Liver (tissue), 9 donors: Measurements from ENCODE around the gene MRC2. TPM values are rescaled to one million over a fixed set of nuclear protein-coding genes. Genes with fewer than 3 reads are reported as not detected.

Source experiments
- DNase-seq: peaks from one replicate; pipeline ENCODE4 v3.0.0-alpha.2; 2017; ENCODE audit warnings: low spot score
- H3K27ac ChIP-seq, 2 donors: one replicate each; pipeline ENCODE4 v1.7.0; 2013; ENCODE audit warnings: inconsistent platforms in 2 of 2, low read length in 2 of 2, control low read depth in 1 of 2, low read depth in 1 of 2, mild to moderate bottlenecking in 1 of 2
- H3K27me3 ChIP-seq, 4 donors: one replicate each; pipeline versions ENCODE4 v1.6.1 to v1.7.0; 2013; ENCODE audit warnings: low read length in 3 of 4, inconsistent platforms in 1 of 4, mild to moderate bottlenecking in 1 of 4, moderate library complexity in 1 of 4; ENCODE audit not compliant: control insufficient read depth in 4 of 4, insufficient read depth in 4 of 4
- H3K36me3 ChIP-seq, 4 donors: one replicate each; pipeline versions ENCODE4 v1.6.1 to v1.7.0; 2013; ENCODE audit warnings: low read length in 3 of 4, mild to moderate bottlenecking in 3 of 4, low read depth in 1 of 4, moderate library complexity in 1 of 4; ENCODE audit not compliant: control insufficient read depth in 4 of 4, insufficient read depth in 3 of 4
- H3K4me1 ChIP-seq, 4 donors: one replicate each; pipeline versions ENCODE4 v1.6.1 to v1.7.0; 2013; ENCODE audit warnings: low read length in 3 of 4, mild to moderate bottlenecking in 3 of 4, moderate library complexity in 1 of 4; ENCODE audit not compliant: control insufficient read depth in 4 of 4, insufficient read depth in 4 of 4
- H3K4me3 ChIP-seq, 3 donors: one replicate each; pipeline versions ENCODE4 v1.6.1 to v1.7.0; 2013; ENCODE audit warnings: low read length in 3 of 3, control low read depth in 1 of 3, low read depth in 1 of 3, mild to moderate bottlenecking in 1 of 3
- H3K9ac ChIP-seq, 2 donors: one replicate each; pipeline ENCODE4 v1.7.0; 2013; ENCODE audit warnings: low read length in 2 of 2, mild to moderate bottlenecking in 2 of 2, moderate library complexity in 2 of 2, control low read depth in 1 of 2, low read depth in 1 of 2
- H3K9me3 ChIP-seq, 4 donors: one replicate each; pipeline versions ENCODE4 v1.6.1 to v1.7.0; 2013; ENCODE audit warnings: low read length in 3 of 4; ENCODE audit not compliant: control insufficient read depth in 4 of 4
- EGR1 ChIP-seq, 2 donors: IDR thresholded peaks; 2 replicates each; pipeline ENCODE4 v1.6.1; 2016 to 2018; ENCODE audit warnings: antibody characterized with exemption in 2 of 2, low read depth in 2 of 2
- FOXA1 ChIP-seq: IDR thresholded peaks from 2 replicates; pipeline ENCODE4 v1.6.1; 2016; ENCODE audit warnings: antibody characterized with exemption
- FOXA2 ChIP-seq: IDR thresholded peaks from 2 replicates; pipeline ENCODE4 v1.6.1; 2016; ENCODE audit warnings: antibody characterized with exemption
- GABPA ChIP-seq, 2 donors: IDR thresholded peaks in 1 of 2; conservative IDR thresholded peaks in 1 of 2; 2 replicates each; pipeline ENCODE4 v1.6.1; 2016; ENCODE audit warnings: antibody characterized with exemption in 2 of 2, mild to moderate bottlenecking in 1 of 2, moderate library complexity in 1 of 2
- HNF4A ChIP-seq, 2 donors: conservative IDR thresholded peaks; 2 replicates each; pipeline ENCODE4 v1.6.1; 2016; ENCODE audit warnings: antibody characterized with exemption in 2 of 2, mild to moderate bottlenecking in 2 of 2
- HNF4G ChIP-seq: IDR thresholded peaks from 2 replicates; pipeline ENCODE4 v1.6.1; 2016; ENCODE audit warnings: antibody characterized with exemption
- JUND ChIP-seq, 2 donors: IDR thresholded peaks; 2 replicates each; pipeline ENCODE4 v1.6.1; 2016; ENCODE audit warnings: antibody characterized with exemption in 2 of 2
- NR2F2 ChIP-seq: IDR thresholded peaks from 2 replicates; pipeline ENCODE4 v1.6.1; 2016; ENCODE audit warnings: antibody characterized with exemption
- RAD21 ChIP-seq, 2 donors: IDR thresholded peaks; 2 replicates each; pipeline ENCODE4 v1.6.1; 2016; ENCODE audit warnings: antibody characterized with exemption in 2 of 2, mild to moderate bottlenecking in 2 of 2
- RXRA ChIP-seq, 2 donors: IDR thresholded peaks; 2 replicates each; pipeline ENCODE4 v1.6.1; 2017 to 2018; ENCODE audit warnings: antibody characterized with exemption in 2 of 2, mild to moderate bottlenecking in 1 of 2
- SP1 ChIP-seq: IDR thresholded peaks from 2 replicates; pipeline ENCODE4 v1.6.1; 2018; ENCODE audit warnings: antibody characterized with exemption, mild to moderate bottlenecking
- TAF1 ChIP-seq: conservative IDR thresholded peaks from 2 replicates; pipeline ENCODE4 v1.6.1; 2016; ENCODE audit warnings: antibody characterized with exemption, mild to moderate bottlenecking
- YY1 ChIP-seq: IDR thresholded peaks from 2 replicates; pipeline ENCODE4 v1.6.1; 2016; ENCODE audit warnings: antibody characterized with exemption, mild to moderate bottlenecking
- WGBS: extraction: QIAGEN DNeasy Blood & Tissue Kit; methylation state at CpG from one replicate; pipeline ENCODE4 v1.1.7; 2013; 5-methylcytosine and 5-hydroxymethylcytosine counted together
- polyA plus RNA-seq, 2 donors: library from polyadenylated mRNA; stranded (reverse) in 1 of 2; unstranded in 1 of 2; fragments of 200-250 nt in 1 of 2; fragments of >200 nt in 1 of 2; fragmentation: Nextera tagmentation in 1 of 2; extraction: Ambion mirVana in 1 of 2; gene quantifications; one replicate each; pipeline versions ENCODE4 v1.2.1 to v1.2.3, GENCODE V29; 2013 to 2015
- total RNA-seq, 2 donors: library from RNA; depleted of rRNA; stranded (reverse); fragments of >200 nt; gene quantifications; one replicate each; pipeline ENCODE4 v1.2.3, GENCODE V29; 2014
- TF ChIP-seq, protein P1 (sequence below): IDR thresholded peaks from 2 replicates; pipeline ENCODE4 v1.6.1; 2016; ENCODE audit warnings: antibody characterized with exemption
- TF ChIP-seq, protein P2 (sequence below): IDR thresholded peaks from 2 replicates; pipeline ENCODE4 v1.6.1; 2016; ENCODE audit warnings: antibody characterized with exemption, mild to moderate bottlenecking
- TF ChIP-seq, protein P3 (sequence below): IDR thresholded peaks from 2 replicates; pipeline ENCODE4 v1.6.1; 2016; ENCODE audit warnings: antibody characterized with exemption
- TF ChIP-seq, protein P4 (sequence below): IDR thresholded peaks from 2 replicates; pipeline ENCODE4 v1.6.1; 2016; ENCODE audit warnings: antibody characterized with exemption
- TF ChIP-seq, protein P5 (sequence below): fragments of 150-350 bp; IDR thresholded peaks from 2 replicates; pipeline ENCODE4 v1.5.1; 2017; ENCODE audit warnings: improper control_type of control experiment, low read depth, low read length; ENCODE audit not compliant: missing input control
- donor health status: healthy.
- donor health status: healthy.
- donor health status: healthy.
- donor health status: healthy.
- donor health status: healthy.

MRC2 gene
- total and polyA plus RNA-seq, 4 donors = 0.49 to 81.1 (median 2.8) TPM

DNA sequence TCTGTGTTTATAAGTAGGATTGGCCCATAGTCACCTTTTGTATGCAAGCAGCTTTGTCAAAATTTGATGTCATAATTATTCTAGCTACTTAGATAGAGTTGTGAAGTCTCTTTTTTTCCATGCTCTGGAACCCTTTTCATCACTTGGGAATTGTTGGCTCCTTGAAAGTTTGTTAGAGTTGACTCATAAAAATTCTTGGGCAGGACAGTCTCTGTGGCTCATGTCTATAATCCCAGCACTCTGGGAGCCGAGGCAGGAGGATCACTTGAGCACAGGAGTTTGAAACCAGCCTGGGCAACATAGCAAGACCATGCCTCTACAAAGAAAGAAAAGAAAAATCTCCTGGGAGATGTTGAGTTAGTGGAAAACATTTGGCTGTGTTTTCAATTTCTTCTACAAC lies 45.7 kb upstream of the MRC2 start:
- no peak for TF ChIP-seq RAD21 (IDR thresholded peaks at IDR 0.05)
- Histone ChIP-seq H3K4me1 (no peaks in the 10 kb centered on the region), H3K9me3 (no peaks in the 10 kb centered on the region), H3K36me3 (peaks cover 0 to 23% (median 14%) of the 10 kb centered on the region in 4 donors), H3K9ac (no peak overlapping the region), H3K4me3 (no peak overlapping the region), H3K27me3 (no peaks in the 10 kb centered on the region), H3K27ac (no peak overlapping the region)
- WGBS = 97% methylated on average over 1 of the region's 1 CpG
- no peak for DNase-seq

DNA sequence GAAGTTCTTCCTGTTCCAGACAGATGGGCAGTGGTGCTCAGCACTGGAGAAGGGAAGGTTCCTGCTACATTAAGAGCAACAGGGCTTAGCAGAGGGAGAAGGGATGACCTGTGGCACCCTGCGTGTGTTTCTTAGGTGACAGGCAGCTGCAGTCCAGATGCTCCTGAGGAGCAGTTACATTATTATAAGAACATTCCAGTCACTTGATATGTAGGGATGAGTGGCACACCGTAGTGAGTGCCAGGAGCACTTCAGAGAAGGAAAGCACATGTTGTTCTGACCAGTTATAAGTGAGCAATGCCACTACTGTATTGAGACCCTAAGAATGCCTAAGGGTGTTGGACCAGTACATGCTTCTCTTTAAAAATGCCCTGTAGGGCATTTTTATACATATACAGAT lies 39.9 kb upstream of the MRC2 start:
- Histone ChIP-seq H3K4me3 (no peak overlapping the region), H3K9ac (no peak overlapping the region), H3K9me3 (no peaks in the 10 kb centered on the region), H3K36me3 (peaks cover 0 to 20% (median 18%) of the 10 kb centered on the region in 4 donors), H3K27ac (no peak overlapping the region), H3K4me1 (no peaks in the 10 kb centered on the region), H3K27me3 (no peaks in the 10 kb centered on the region)
- 95% methylated on average over 2 of the region's 2 CpGs for WGBS
- DNase-seq = no peak
- TF ChIP-seq TAF1 (no peak), FOXA1 (no peak), YY1 (no peak), NR2F2 (no peak), GABPA (IDR thresholded peaks at IDR 0.05 in 1 of 2, conservative IDR thresholded peaks at IDR 0.05 in 1 of 2) (no peak), HNF4A (conservative IDR thresholded peaks at IDR 0.05) (no peak), EGR1 (IDR thresholded peaks at IDR 0.05; ENCODE audit: low read depth in 2 of 2) (no peak), FOXA2 (no peak), HNF4G (no peak), RAD21 (IDR thresholded peaks at IDR 0.05) (no peak), SP1 (no peak), JUND (IDR thresholded peaks at IDR 0.05) (no peak), RXRA (IDR thresholded peaks at IDR 0.05) (no peak)
- TF ChIP-seq, protein P1, sequence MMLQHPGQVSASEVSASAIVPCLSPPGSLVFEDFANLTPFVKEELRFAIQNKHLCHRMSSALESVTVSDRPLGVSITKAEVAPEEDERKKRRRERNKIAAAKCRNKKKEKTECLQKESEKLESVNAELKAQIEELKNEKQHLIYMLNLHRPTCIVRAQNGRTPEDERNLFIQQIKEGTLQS = no peak
- TF ChIP-seq, protein P2, sequence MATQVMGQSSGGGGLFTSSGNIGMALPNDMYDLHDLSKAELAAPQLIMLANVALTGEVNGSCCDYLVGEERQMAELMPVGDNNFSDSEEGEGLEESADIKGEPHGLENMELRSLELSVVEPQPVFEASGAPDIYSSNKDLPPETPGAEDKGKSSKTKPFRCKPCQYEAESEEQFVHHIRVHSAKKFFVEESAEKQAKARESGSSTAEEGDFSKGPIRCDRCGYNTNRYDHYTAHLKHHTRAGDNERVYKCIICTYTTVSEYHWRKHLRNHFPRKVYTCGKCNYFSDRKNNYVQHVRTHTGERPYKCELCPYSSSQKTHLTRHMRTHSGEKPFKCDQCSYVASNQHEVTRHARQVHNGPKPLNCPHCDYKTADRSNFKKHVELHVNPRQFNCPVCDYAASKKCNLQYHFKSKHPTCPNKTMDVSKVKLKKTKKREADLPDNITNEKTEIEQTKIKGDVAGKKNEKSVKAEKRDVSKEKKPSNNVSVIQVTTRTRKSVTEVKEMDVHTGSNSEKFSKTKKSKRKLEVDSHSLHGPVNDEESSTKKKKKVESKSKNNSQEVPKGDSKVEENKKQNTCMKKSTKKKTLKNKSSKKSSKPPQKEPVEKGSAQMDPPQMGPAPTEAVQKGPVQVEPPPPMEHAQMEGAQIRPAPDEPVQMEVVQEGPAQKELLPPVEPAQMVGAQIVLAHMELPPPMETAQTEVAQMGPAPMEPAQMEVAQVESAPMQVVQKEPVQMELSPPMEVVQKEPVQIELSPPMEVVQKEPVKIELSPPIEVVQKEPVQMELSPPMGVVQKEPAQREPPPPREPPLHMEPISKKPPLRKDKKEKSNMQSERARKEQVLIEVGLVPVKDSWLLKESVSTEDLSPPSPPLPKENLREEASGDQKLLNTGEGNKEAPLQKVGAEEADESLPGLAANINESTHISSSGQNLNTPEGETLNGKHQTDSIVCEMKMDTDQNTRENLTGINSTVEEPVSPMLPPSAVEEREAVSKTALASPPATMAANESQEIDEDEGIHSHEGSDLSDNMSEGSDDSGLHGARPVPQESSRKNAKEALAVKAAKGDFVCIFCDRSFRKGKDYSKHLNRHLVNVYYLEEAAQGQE = no peak
- TF ChIP-seq, protein P3, sequence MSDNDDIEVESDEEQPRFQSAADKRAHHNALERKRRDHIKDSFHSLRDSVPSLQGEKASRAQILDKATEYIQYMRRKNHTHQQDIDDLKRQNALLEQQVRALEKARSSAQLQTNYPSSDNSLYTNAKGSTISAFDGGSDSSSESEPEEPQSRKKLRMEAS = no peak
- TF ChIP-seq, protein P4, sequence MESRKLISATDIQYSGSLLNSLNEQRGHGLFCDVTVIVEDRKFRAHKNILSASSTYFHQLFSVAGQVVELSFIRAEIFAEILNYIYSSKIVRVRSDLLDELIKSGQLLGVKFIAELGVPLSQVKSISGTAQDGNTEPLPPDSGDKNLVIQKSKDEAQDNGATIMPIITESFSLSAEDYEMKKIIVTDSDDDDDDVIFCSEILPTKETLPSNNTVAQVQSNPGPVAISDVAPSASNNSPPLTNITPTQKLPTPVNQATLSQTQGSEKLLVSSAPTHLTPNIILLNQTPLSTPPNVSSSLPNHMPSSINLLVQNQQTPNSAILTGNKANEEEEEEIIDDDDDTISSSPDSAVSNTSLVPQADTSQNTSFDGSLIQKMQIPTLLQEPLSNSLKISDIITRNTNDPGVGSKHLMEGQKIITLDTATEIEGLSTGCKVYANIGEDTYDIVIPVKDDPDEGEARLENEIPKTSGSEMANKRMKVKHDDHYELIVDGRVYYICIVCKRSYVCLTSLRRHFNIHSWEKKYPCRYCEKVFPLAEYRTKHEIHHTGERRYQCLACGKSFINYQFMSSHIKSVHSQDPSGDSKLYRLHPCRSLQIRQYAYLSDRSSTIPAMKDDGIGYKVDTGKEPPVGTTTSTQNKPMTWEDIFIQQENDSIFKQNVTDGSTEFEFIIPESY = no peak
- TF ChIP-seq, protein P5, sequence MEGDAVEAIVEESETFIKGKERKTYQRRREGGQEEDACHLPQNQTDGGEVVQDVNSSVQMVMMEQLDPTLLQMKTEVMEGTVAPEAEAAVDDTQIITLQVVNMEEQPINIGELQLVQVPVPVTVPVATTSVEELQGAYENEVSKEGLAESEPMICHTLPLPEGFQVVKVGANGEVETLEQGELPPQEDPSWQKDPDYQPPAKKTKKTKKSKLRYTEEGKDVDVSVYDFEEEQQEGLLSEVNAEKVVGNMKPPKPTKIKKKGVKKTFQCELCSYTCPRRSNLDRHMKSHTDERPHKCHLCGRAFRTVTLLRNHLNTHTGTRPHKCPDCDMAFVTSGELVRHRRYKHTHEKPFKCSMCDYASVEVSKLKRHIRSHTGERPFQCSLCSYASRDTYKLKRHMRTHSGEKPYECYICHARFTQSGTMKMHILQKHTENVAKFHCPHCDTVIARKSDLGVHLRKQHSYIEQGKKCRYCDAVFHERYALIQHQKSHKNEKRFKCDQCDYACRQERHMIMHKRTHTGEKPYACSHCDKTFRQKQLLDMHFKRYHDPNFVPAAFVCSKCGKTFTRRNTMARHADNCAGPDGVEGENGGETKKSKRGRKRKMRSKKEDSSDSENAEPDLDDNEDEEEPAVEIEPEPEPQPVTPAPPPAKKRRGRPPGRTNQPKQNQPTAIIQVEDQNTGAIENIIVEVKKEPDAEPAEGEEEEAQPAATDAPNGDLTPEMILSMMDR = no peak
